T-helper 22 cell (primary cell): ENCODE measurements around the gene RBM41.

Experiments
- DNase-seq: peaks from one replicate; pipeline ENCODE4 v3.0.0-alpha.2; 2020; ENCODE audit warnings: low read depth

RBM41 gene

GRCh38 chrX:107025545-107025944 is 93.1 kb downstream of the RBM41 start:
- no peak for DNase-seq

- DNase-seq: no peak
Measured at GRCh38 chrX:107014936-107015335, 103.7 kb downstream of the RBM41 start.
